ENCODE data around the gene FBXL19.

The FBXL19 gene

GRCh38 chr16:30950516-30951065, 27.2 kb downstream of the FBXL19 start:
- H3K4me3 Mint-ChIP-seq, result peak overlapping the region; percentile 98
- peaks cover 82% of the 10 kb centered on the region for H3K36me3 Mint-ChIP-seq (ENCODE audit: low read depth)
- H3K9me3 Mint-ChIP-seq, result no peaks in the 10 kb centered on the region
- H3K27me3 Mint-ChIP-seq, result no peaks in the 10 kb centered on the region
- H3K4me1 Mint-ChIP-seq (ENCODE audit: low read depth), result peaks cover 36% of the 10 kb centered on the region
- H3K27ac Mint-ChIP-seq, result peak overlapping the region; percentile 92
- intact Hi-C loops (cut with micrococcal nuclease), result loop anchor here (10.0 kb wide), 1 partner anchor 144 kb away; the partner anchor contains the start of gene VKORC1

GRCh38 chr16:30951193-30951592, 27.8 kb downstream of the FBXL19 start:
- Mint-ChIP-seq H3K9me3 (no peaks in the 10 kb centered on the region), H3K36me3 (ENCODE audit: low read depth) (peaks cover 82% of the 10 kb centered on the region), H3K27ac (no peak overlapping the region), H3K27me3 (no peaks in the 10 kb centered on the region), H3K4me1 (ENCODE audit: low read depth) (peaks cover 36% of the 10 kb centered on the region), H3K4me3 (peak overlapping the region; percentile 98)
- intact Hi-C loops (cut with micrococcal nuclease), result loop anchor here (10.0 kb wide), 1 partner anchor 144 kb away; the partner anchor contains the start of gene VKORC1

GRCh38 chr16:30951750-30952149, 28.4 kb downstream of the FBXL19 start:
- H3K9me3 Mint-ChIP-seq, result no peaks in the 10 kb centered on the region
- H3K27ac Mint-ChIP-seq, result no peak overlapping the region
- intact Hi-C loops (cut with micrococcal nuclease), result loop anchor here (10.0 kb wide), 1 partner anchor 143 kb away; the partner anchor contains the start of gene VKORC1
- peaks cover 36% of the 10 kb centered on the region for H3K4me1 Mint-ChIP-seq (ENCODE audit: low read depth)
- no peaks in the 10 kb centered on the region for H3K27me3 Mint-ChIP-seq
- peaks cover 82% of the 10 kb centered on the region for H3K36me3 Mint-ChIP-seq (ENCODE audit: low read depth)
- no peak overlapping the region for H3K4me3 Mint-ChIP-seq

GRCh38 chr16:30953111-30953510, 29.7 kb downstream of the FBXL19 start:
- no peaks in the 10 kb centered on the region for H3K9me3 Mint-ChIP-seq
- H3K36me3 Mint-ChIP-seq (ENCODE audit: low read depth), result peaks cover 81% of the 10 kb centered on the region
- intact Hi-C loops (cut with micrococcal nuclease), result loop anchor here (10.0 kb wide), 1 partner anchor 142 kb away; the partner anchor contains the start of gene VKORC1
- peaks cover 36% of the 10 kb centered on the region for H3K4me1 Mint-ChIP-seq (ENCODE audit: low read depth)
- peak overlapping the region; percentile 67 for H3K27ac Mint-ChIP-seq
- H3K27me3 Mint-ChIP-seq, result no peaks in the 10 kb centered on the region
- no peak overlapping the region for H3K4me3 Mint-ChIP-seq

- no peaks in the 10 kb centered on the region for H3K9me3 Mint-ChIP-seq
- intact Hi-C loops (cut with micrococcal nuclease), result loop anchor here (10.0 kb wide), 1 partner anchor 141 kb away; the partner anchor contains the start of gene VKORC1
- peaks cover 86% of the 10 kb centered on the region for H3K36me3 Mint-ChIP-seq (ENCODE audit: low read depth)
- H3K27me3 Mint-ChIP-seq, result no peaks in the 10 kb centered on the region
- peak overlapping the region; percentile 67 for H3K27ac Mint-ChIP-seq
- peaks cover 41% of the 10 kb centered on the region for H3K4me1 Mint-ChIP-seq (ENCODE audit: low read depth)
- H3K4me3 Mint-ChIP-seq, result no peak overlapping the region
These were observed 30.2 kb downstream of the FBXL19 start for GRCh38 chr16:30953511-30954124.

GRCh38 chr16:30954993-30955392, 31.6 kb downstream of the FBXL19 start:
- Mint-ChIP-seq H3K27ac (peak overlapping the region; percentile 28), H3K36me3 (ENCODE audit: low read depth) (peaks cover 91% of the 10 kb centered on the region), H3K27me3 (no peaks in the 10 kb centered on the region), H3K9me3 (no peaks in the 10 kb centered on the region), H3K4me3 (no peak overlapping the region), H3K4me1 (ENCODE audit: low read depth) (peaks cover 53% of the 10 kb centered on the region)
- intact Hi-C loops (cut with micrococcal nuclease), result loop anchor here (10.0 kb wide), 1 partner anchor 140 kb away; the partner anchor contains the start of gene VKORC1

- peak overlapping the region; percentile 98 for H3K27ac Mint-ChIP-seq
- no peaks in the 10 kb centered on the region for H3K27me3 Mint-ChIP-seq
- peak overlapping the region; percentile 82 for H3K4me3 Mint-ChIP-seq
- H3K36me3 Mint-ChIP-seq (ENCODE audit: low read depth), result peaks cover 91% of the 10 kb centered on the region
- H3K9me3 Mint-ChIP-seq, result no peaks in the 10 kb centered on the region
- H3K4me1 Mint-ChIP-seq (ENCODE audit: low read depth), result peaks cover 38% of the 10 kb centered on the region
- intact Hi-C loops (cut with micrococcal nuclease), result loop anchor here (2.0 to 10.0 kb wide), 2 partner anchors 76 to 138 kb away; partner anchors contain the start of genes STX4 and VKORC1
These were observed 33.5 kb downstream of the FBXL19 start for GRCh38 chr16:30956601-30957455.

- H3K36me3 Mint-ChIP-seq (ENCODE audit: low read depth), result peaks cover 91% of the 10 kb centered on the region
- H3K9me3 Mint-ChIP-seq, result no peaks in the 10 kb centered on the region
- peak within 1 kb of the TSS; percentile 82 for H3K4me3 Mint-ChIP-seq
- no peaks in the 10 kb centered on the region for H3K27me3 Mint-ChIP-seq
- intact Hi-C loops (cut with micrococcal nuclease), result loop anchor here (2.0 to 10.0 kb wide), 2 partner anchors 75 to 137 kb away; partner anchors contain the start of genes STX4 and VKORC1
- peak within 1 kb of the TSS; percentile 98 for H3K27ac Mint-ChIP-seq
- H3K4me1 Mint-ChIP-seq (ENCODE audit: low read depth), result peaks cover 35% of the 10 kb centered on the region
These were observed 34.2 kb downstream of the FBXL19 start, which contains the start of gene SETD1A for GRCh38 chr16:30957456-30958174. Gene SETD1A, plus strand, starts transcription at chr16:30957754. Its CDS starts 978 bp downstream, at chr16:30958732.

- H3K4me3 Mint-ChIP-seq, result peak overlapping the region; percentile 81
- no peaks in the 10 kb centered on the region for H3K27me3 Mint-ChIP-seq
- H3K36me3 Mint-ChIP-seq (ENCODE audit: low read depth), result peaks cover 91% of the 10 kb centered on the region
- H3K4me1 Mint-ChIP-seq (ENCODE audit: low read depth), result peaks cover 34% of the 10 kb centered on the region
- intact Hi-C loops (cut with micrococcal nuclease), result loop anchor here (10.0 kb wide), 1 partner anchor 136 kb away; the partner anchor contains the start of gene VKORC1
- no peaks in the 10 kb centered on the region for H3K9me3 Mint-ChIP-seq
- peak overlapping the region; percentile 98 for H3K27ac Mint-ChIP-seq
These were observed 35.1 kb downstream of the FBXL19 start for GRCh38 chr16:30958175-30959079.

GRCh38 chr16:30961384-30961783, 38.0 kb downstream of the FBXL19 start:
- Mint-ChIP-seq H3K27me3 (no peaks in the 10 kb centered on the region), H3K36me3 (ENCODE audit: low read depth) (peaks cover 93% of the 10 kb centered on the region), H3K4me3 (no peak overlapping the region), H3K27ac (no peak overlapping the region), H3K9me3 (no peaks in the 10 kb centered on the region), H3K4me1 (ENCODE audit: low read depth) (peaks cover 47% of the 10 kb centered on the region)
- intact Hi-C loops (cut with micrococcal nuclease), result no loop called here

GRCh38 chr16:30963925-30964511, 40.6 kb downstream of the FBXL19 start:
- Mint-ChIP-seq H3K36me3 (ENCODE audit: low read depth) (peaks cover 97% of the 10 kb centered on the region), H3K27me3 (no peaks in the 10 kb centered on the region), H3K27ac (peak overlapping the region; percentile 21)

GRCh38 chr16:30964574-30965226, 41.3 kb downstream of the FBXL19 start:
- peak overlapping the region; percentile 27 for H3K4me3 Mint-ChIP-seq
- peaks cover 31% of the 10 kb centered on the region for H3K4me1 Mint-ChIP-seq (ENCODE audit: low read depth)
- intact Hi-C loops (cut with micrococcal nuclease), result no loop called here
- H3K27me3 Mint-ChIP-seq, result no peaks in the 10 kb centered on the region
- H3K9me3 Mint-ChIP-seq, result no peaks in the 10 kb centered on the region
- H3K27ac Mint-ChIP-seq, result peak overlapping the region; percentile 21
- H3K36me3 Mint-ChIP-seq (ENCODE audit: low read depth), result peaks cover 97% of the 10 kb centered on the region

More at GRCh38 chr16:30963925-30964511, 40.6 kb downstream of the FBXL19 start:
- Mint-ChIP-seq H3K9me3 (no peaks in the 10 kb centered on the region), H3K4me1 (ENCODE audit: low read depth) (peaks cover 38% of the 10 kb centered on the region), H3K4me3 (no peak overlapping the region)
- intact Hi-C loops (cut with micrococcal nuclease), result no loop called here

Data from dendritic cell treated with granulocyte-macrophage colony-stimulating factor and Interleukin-4, amounts not matched to agents 40 ng/mL and 50 ng/mL, for 4 days (primary cell).